CD4-positive, alpha-beta T cell treated with Interleukin-17A for 4 hours (primary cell): ENCODE data around the gene P2RX2.

Source experiments
- DNase-seq: peaks from one replicate; pipeline ENCODE4 v3.0.0-alpha.2; 2020; ENCODE audit warnings: mixed read lengths

The P2RX2 gene

DNA sequence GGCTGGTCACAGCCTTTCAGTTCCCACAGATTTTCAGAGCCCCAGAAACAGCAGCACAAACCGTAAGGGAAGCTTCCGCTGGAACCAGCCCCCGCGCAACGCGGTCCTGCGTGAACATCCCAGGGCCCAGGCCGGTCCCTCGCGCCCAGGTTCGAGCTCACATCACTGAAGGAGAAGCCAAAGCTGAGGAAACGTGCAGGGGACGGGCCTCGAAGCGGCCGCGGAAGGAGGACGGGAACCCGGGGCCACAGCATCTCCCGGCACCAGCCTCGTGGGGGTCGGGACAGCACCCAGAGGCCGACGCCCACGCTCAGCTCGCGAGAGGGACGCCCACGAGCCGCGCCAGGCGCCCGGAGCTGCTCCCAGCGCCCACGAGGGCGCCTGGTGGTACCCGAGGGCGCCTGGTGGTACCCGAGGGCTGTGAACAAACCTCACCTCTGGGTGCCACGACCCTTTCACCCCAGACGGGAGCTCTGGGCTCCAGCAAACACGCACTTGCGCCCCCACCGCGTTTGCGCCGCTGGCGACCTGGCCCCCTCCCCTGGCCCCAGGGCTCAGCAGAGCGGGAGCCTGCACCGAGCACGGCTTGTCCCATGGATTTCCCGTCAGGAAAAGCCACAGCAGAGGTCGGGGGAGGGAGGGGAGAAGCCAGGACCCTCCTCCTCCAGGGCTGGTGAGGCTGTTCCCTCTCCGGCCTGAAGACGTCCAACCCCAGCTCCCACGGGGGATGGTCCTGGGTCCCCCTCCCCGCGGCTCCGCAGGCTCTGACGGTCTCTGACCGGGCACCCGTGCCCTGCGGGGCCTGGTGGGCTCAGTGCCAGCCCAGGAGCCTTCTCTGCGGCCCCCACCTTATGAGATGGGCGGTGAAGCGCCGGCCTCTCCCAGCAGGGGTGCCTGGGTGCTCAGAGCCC lies 15.1 kb upstream of the P2RX2 start:
- no peak for DNase-seq

DNA sequence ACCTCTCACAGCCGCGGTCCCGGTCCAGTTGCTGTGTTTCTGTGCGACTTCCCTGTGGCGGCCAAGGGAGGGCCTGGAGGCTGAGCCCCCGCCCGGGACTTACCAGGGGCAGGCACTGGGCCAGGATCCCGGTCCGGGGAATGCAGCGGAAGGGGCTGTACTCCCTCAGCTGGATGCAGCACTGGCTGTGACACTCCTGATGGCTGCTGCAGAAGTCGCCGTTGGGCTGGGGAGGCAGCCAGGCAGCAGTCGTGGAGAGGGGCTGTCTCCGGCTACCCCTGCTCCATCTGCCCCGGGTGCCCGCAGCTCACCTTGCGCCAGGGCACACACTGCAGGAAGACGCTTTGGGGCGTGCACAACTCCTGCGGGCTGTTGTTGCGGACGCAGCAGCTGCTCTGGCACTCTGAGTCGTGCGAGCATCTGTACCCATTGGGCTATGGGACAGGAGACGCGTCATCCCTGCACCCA lies 14.4 kb upstream of the P2RX2 start:
- no peak for DNase-seq

- DNase-seq: no peak
Measured at GRCh38 chr12:132604668-132605441, 13.7 kb upstream of the P2RX2 start.

- no peak for DNase-seq
Measured at GRCh38 chr12:132605892-132606291, 12.7 kb upstream of the P2RX2 start.

GRCh38 chr12:132606466-132606865 lies 12.1 kb upstream of the P2RX2 start:
- no peak for DNase-seq

DNA sequence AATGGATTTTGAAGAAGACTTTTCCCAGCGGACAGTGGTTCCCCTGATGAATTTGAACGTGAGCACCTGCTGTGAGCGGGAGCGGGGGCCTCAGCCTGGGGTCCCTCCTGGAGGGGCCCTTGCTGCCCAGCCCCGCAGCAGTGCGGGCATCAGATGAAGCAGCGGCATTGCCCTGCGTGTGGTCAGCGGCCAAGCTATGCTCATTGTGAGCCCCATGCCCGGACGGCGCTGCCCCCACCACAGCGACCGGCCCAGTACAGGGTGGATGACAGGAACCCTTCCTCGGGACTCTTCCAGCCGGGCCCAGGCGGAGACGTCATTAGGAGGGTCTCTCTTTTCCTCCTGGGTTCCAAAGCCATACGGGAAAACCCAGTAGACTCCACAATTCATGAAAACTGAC lies 11.6 kb upstream of the P2RX2 start:
- DNase-seq: no peak

GRCh38 chr12:132608231-132609171 lies 10.1 kb upstream of the P2RX2 start:
- no peak for DNase-seq

GRCh38 chr12:132610051-132610759 lies 8.4 kb upstream of the P2RX2 start, which contains the start of gene LRCOL1:
LRCOL1 (minus strand) TSS chr12:132610582; CDS start chr12:132606251, 4,331 bp downstream.
- DNase-seq: peak; percentile 20

DNA sequence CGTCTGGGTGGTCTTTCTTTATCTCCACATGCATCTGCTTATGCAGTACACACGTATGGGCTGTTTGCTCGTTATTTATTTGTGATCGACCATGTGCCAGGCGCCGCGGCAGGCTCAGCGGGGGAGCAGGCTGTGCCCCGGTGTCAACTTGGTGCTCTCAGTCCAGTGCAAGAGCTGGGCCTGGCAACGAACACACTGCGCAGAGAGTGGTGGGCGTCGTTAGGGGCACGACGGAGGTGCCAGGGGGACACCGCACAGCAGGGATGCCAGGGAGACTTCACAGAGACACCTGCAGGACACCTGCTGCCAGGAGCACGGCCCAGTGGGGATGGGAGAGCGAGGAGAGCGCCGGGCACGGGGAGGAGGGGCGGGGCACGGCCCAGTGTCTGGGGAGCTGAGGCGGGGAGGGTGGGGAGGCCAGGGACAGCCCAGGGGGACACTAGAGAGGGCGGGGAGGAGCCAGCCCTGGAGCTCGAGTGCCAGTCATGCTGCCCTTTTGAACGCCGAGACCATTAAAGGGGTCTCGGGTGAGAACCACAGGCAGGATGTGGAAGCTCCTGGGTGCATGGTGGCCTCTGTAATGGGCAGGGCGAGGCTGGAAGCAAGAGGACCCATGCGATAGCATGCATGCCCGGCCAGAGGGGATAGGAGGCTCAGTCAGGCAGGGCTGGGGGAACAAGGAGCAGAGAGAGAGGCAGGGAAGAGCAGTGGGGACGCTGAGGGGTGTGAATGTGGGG lies 7.5 kb upstream of the P2RX2 start:
- DNase-seq: no peak

DNA sequence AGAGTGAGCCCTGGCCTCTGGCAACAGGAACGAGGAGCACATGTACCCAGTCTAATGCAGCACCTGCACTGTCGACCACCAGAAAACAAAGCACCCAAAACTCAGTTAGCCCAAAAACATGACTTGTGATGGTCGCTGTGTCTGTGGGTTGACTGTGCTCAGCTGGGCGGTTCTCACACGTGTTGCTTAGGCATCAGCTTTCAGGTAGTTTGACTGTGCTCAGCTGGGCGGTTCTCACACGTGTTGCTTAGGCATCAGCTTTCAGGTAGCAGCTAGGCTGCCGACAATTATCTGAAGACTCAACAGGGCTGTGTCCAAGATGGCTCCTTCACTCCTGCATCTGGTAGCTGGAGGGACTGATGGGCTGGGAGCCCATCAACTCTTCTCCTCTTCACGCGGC lies 7.0 kb upstream of the P2RX2 start:
- no peak for DNase-seq

DNA sequence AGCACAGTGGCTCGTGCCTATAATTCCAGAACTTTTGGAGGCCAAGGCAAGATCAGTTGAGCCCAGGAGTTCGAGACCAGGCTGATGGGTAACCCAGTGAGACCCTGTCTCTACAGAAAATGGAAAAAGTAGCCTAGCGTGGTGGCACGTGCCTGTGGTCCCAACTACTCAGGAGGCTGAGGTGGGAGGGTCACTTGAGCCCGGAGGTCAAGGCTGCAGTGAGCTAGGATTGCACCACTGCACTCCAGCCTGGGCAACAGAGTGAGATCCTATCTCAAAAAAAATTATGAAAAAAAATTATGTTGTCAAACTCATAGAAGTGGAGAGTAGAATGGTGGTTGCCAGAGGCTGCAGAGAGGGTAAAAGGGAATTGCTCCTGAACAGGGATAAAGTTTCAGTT lies 4.5 kb upstream of the P2RX2 start:
- no peak for DNase-seq

DNA sequence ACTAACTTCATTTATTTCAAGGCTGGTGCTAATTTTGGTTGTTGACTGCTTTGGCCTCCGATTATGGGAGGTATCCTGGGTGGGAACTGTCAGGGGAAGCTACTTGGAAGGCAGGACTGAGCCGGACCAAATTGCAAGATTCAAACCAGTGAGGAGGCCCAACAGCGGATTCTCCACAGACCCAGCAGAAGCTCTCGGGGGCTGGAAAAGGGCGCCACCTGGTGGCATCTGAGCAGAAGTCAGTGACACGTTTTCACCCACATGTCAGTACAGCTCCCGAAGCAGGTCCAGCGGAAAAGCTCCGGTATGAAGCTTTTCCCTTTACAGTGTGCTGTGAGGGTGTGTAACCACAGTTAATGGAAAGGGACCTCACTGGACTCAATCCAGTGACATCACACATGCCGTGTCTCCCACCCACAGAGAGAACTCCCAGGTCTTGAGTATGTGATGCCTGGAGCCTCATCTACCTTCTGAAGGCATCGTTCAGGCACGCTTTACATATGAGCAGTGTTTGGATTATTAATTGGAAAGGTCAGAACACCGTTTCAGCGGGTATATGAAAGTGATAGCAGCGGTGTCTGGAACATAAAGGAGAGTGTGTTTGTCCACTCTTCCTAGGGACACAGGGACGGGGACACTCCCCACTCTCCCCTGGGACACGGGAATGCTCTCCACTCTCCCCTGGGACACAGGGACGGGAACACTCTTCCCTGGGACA lies 3.6 kb upstream of the P2RX2 start:
- DNase-seq: peak; percentile 89

DNA sequence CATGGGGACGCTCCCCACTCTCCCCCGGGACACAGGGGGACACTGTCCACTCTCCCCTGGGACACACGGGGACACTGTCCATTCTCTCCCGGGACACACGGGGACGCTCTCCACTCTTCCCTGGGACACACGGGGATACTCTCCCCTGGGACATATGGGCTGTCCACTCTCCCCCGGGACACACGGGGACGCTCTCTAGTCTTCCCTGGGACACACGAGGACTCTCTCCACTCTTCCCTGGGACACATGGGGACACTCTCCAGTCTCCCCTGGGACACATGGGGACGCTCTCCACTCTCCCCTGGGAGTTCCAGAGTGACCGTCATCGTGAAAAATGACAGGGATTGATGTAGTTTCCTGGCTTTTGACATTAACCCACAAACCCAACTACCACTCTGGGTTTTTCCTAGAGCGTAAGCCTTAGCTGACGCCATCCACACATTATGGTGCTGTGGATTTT lies 3.0 kb upstream of the P2RX2 start:
- no peak for DNase-seq

GRCh38 chr12:132617135-132617701 lies 1.4 kb upstream of the P2RX2 start:
- no peak for DNase-seq

- DNase-seq: no peak
Measured at GRCh38 chr12:132617822-132618682, 524 bp upstream of the P2RX2 start.

GRCh38 chr12:132619071-132619385 lies 452 bp downstream of the P2RX2 start:
- DNase-seq: no peak

- DNase-seq: no peak
Measured at GRCh38 chr12:132619386-132620112, 973 bp downstream of the P2RX2 start.

DNA sequence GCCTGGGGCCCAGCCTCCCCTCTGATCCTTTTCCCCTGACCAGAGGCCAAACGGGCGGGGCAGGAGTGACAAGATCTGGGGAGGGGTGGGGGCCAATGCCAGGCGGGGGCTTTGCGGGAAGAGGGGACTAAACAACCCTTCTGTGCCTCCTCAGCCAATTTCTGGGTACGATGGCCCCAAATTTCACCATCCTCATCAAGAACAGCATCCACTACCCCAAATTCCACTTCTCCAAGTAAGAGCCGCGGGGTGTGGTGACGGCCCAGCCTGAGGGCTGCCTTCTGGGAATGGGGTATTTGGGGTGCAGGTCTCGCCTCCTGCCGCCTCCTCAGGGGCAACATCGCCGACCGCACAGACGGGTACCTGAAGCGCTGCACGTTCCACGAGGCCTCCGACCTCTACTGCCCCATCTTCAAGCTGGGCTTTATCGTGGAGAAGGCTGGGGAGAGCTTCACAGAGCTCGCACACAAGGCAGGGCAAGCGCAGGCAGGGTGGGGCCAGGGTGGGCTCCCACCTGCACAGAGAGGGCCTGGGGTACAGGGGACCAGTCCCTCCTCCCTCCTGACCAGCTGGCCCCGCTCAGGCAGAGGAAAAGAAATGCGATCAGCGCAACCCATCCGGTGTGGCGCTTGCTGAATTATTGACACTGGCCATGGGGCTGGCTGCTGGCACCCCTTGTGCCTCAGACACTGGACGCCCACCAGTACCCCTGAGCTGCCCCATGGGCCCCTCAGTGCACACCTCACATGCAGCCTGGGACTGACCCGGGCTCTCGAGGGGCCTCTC lies 1.7 kb downstream of the P2RX2 start:
- DNase-seq: no peak
